Kidney epithelial cell (primary cell): Measurements from ENCODE around the gene ISCA2. TPM values are rescaled to one million over a fixed set of nuclear protein-coding genes. Genes with fewer than 3 reads are reported as not detected.

Experiments used
- DNase-seq: peaks from one replicate; pipeline ENCODE4 v3.0.0-alpha.2; 2010; ENCODE audit warnings: low read depth
- H3K27me3 ChIP-seq: 2 replicates; pipeline ENCODE4 v1.6.0; 2011; ENCODE audit warnings: low read length; ENCODE audit not compliant: control insufficient read depth, insufficient read depth
- H3K36me3 ChIP-seq: 2 replicates; pipeline ENCODE4 v1.5.1; 2011; ENCODE audit warnings: low read length; ENCODE audit not compliant: control insufficient read depth, insufficient read depth
- H3K4me3 ChIP-seq: 2 replicates; pipeline ENCODE4 v1.5.1; 2011; ENCODE audit warnings: low read depth, mild to moderate bottlenecking, control low read depth, low read length
- total RNA-seq: library from RNA; depleted of rRNA; stranded (reverse); fragments of >200 nt; gene quantifications from 2 replicates; pipeline ENCODE4 v1.2.3, GENCODE V29; 2015
- TF ChIP-seq, protein P1 (sequence below): IDR thresholded peaks from 2 replicates; pipeline ENCODE4 v1.5.1; 2011; ENCODE audit warnings: mild to moderate bottlenecking, moderate library complexity, low read length, control low read depth, inconsistent platforms; ENCODE audit not compliant: insufficient read depth, poor library complexity, severe bottlenecking

ISCA2 gene
- total RNA-seq, 1 donor from 2014 or later, result 12.1 TPM

DNA sequence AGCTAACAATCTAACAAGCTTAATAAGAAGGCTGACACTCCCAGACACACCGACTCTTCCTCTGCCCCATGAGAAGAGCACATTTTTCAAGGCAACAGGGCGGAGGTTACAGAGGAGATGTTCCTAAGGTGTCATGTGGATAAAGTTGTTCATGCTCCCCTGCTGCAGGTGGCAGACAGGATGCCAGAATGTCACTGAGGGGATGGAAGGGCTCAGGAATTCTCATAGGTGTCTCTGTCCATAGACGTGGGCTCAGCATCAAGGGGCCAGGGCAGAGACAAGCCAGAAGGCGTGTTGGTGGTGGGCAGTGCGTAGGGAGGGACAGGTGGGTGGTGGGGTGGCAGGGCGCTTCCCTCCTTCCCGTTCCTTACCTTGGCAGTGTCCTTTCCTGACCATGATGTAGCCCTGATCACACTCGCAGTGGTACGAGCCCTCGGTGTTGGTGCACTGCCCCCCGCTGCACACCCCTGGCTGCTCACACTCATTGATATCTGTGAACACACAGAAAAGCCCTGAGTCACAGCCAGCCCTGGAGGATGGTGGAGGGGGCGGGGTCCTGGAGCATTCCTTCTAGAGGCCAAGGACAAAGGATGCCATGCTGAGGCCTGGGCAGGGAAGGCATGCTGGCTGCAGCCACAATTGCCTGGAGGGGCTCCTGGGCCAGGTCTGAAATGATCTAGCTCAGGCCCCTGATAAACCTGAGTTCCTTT lies 23.0 kb downstream of the ISCA2 start:
- Histone ChIP-seq H3K36me3 (no peaks in the 10 kb centered on the region), H3K27me3 (no peaks in the 10 kb centered on the region), H3K4me3 (no peak overlapping the region)
- DNase-seq, result no peak
- TF ChIP-seq, protein P1, sequence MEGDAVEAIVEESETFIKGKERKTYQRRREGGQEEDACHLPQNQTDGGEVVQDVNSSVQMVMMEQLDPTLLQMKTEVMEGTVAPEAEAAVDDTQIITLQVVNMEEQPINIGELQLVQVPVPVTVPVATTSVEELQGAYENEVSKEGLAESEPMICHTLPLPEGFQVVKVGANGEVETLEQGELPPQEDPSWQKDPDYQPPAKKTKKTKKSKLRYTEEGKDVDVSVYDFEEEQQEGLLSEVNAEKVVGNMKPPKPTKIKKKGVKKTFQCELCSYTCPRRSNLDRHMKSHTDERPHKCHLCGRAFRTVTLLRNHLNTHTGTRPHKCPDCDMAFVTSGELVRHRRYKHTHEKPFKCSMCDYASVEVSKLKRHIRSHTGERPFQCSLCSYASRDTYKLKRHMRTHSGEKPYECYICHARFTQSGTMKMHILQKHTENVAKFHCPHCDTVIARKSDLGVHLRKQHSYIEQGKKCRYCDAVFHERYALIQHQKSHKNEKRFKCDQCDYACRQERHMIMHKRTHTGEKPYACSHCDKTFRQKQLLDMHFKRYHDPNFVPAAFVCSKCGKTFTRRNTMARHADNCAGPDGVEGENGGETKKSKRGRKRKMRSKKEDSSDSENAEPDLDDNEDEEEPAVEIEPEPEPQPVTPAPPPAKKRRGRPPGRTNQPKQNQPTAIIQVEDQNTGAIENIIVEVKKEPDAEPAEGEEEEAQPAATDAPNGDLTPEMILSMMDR, result no peak

DNA sequence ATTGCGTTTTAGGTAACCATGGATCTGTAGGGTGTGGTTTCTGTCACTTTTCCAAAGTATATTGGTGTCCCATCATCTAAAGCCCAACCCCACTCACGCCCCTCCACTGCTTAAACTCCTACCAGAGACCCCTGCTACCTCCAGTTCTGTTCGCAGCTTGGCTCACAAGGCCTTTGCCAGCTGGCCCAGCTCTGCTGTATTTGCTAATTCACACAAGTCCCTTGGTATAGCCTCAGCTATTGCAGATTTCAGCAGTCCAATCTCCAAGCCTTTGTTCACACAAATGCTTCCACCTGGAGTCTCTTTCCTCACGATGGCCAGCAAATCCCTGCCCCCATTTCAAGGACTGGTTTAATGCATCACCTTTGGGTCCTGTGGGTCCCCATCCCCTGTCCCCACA lies 24.2 kb downstream of the ISCA2 start:
- Histone ChIP-seq H3K36me3 (no peaks in the 10 kb centered on the region), H3K4me3 (no peak overlapping the region), H3K27me3 (no peaks in the 10 kb centered on the region)
- DNase-seq, result no peak
- TF ChIP-seq, protein P1, result no peak

DNA sequence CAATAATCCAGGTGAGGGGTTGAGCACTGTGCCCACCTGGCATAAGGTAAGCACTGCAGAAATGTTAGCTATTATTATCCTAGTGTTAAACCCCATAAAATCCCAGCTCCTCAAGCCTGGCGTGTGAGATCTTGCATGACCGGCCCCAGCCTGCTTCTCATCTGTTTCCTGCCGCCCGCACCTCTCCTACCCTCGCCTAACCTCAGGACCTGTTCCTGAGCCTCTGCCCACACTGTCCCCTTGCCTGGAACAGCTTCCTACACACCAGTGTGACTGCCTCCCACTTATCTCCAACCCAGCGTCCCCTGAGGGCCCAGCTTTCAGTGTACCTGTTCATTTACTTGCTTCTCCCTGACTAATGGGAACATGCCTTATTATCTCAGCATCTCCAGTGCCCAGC lies 24.7 kb downstream of the ISCA2 start:
- DNase-seq, result no peak
- H3K36me3 ChIP-seq, result no peaks in the 10 kb centered on the region
- H3K4me3 ChIP-seq, result no peak overlapping the region
- TF ChIP-seq, protein P1, result no peak
- H3K27me3 ChIP-seq, result no peaks in the 10 kb centered on the region

DNA sequence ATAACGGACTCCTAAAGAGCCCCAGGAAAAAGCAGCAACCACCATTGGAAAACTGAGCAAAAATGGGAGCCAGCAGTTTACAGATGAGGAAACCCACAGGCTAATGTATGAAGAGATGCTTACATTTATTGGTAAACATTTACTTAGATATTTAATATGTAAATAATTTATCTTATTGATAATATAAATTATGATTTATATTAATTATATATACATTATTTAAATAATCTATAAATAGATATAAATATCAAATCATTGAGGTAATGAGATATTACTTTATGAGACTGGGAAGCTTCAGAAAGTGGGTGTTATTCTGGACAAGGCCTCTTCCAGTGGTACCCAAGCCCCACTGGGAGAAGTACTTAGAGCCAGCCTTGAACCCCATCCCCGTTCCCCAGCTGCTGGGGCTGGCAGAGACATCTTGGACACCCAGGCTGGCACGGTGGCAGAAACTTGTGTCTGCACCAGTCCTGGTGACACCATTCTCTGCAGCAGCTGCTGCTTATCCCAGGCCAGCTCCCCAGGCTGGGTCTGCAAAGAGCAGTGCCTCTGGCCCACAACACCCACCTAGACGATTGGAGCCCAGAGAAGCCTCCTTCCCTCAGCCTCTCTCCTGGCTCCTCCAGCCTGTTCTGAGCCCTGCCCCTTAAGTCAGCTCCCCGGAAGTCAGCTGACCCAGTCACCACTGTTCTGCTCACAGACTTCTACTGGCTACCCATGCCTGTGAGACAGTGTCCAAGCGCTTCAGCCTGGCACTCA lies 25.9 kb downstream of the ISCA2 start:
- no peaks in the 10 kb centered on the region for H3K36me3 ChIP-seq
- H3K4me3 ChIP-seq, result no peak overlapping the region
- H3K27me3 ChIP-seq, result no peaks in the 10 kb centered on the region
- no peak for DNase-seq
- TF ChIP-seq, protein P1, result no peak

DNA sequence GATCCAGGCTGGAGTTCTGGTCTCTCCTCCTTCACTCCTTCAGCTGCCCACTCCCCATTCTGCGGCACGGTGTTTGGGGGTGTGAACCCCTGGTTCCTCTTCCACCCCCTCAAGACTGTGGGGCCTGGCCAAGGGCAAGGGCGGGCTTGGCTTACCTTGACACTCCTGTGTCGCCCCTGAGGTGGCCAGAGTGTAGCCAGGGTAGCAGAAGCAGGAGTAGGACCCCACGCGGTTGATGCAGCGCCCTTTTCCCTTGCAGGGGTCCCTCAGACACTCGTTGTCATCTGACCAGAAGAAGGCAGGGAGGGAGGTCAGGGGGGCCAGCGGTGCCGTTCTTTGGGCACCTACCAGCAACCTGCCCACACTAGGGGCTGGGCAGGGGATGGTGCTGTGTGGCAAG lies 28.2 kb downstream of the ISCA2 start:
- TF ChIP-seq, protein P1, result no peak
- Histone ChIP-seq H3K36me3 (no peaks in the 10 kb centered on the region), H3K27me3 (no peaks in the 10 kb centered on the region), H3K4me3 (no peak overlapping the region)
- DNase-seq, result no peak
